NCI-H510A treated with DMSO at 0.1 percent for 48 hours (cell line): ENCODE data around the gene TLCD4.
"Not testable (repeated sequence)": the region's sequence is repeated elsewhere in the genome, so short reads cannot be mapped to it uniquely, and the experiment has no call there.

Source experiments
- DNase-seq: peaks from one replicate; lab custom pipeline; 2025; lab: John Stamatoyannopoulos, UW

TLCD4 gene, protein sequence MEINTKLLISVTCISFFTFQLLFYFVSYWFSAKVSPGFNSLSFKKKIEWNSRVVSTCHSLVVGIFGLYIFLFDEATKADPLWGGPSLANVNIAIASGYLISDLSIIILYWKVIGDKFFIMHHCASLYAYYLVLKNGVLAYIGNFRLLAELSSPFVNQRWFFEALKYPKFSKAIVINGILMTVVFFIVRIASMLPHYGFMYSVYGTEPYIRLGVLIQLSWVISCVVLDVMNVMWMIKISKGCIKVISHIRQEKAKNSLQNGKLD

GRCh38 chr1:95117207-95118066 is at the start of gene TLCD4:
Gene TLCD4 (plus strand): TSS chr1:95117355. CDS start chr1:95143902, 26,547 bp downstream.
- DNase-seq: peak; percentile 67

GRCh38 chr1:95067568-95067967 is 49.6 kb upstream of the TLCD4 start:
- no peak for DNase-seq

DNA sequence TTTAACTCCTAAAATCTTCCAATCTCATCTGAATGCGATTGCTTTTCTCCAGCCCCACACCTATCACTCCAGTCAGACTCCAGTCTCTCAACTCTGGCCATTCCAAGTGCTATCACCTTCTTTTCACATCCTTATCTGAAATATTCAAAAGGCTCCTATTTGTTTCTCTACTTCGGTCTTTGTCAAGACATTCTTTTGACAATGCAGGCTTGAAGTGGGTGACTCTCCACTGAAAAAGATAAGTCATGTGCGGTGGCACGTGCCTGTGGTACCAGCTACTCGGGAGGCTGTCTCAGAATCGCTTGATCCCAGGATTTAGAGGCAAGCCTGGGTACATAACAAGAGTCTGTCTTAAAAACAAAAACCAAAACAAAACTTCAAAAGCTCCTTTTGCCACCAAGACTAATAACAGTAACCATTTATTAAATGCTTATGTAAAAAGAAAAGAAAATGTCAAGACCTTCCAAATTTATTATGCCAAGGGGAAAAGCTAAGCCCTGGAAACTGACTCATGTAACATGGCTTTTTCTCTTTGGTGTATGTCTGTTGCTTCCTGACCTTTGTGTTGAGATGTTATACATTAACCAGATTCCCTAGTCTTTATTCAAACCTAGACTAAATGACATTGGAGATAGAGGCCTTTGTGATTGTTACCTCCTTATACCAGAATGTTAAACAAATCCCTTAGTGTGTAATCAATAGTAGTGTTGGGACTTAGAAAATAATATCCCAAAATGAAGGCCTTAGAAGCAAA is 48.0 kb upstream of the TLCD4 start:
- DNase-seq: no peak

DNA sequence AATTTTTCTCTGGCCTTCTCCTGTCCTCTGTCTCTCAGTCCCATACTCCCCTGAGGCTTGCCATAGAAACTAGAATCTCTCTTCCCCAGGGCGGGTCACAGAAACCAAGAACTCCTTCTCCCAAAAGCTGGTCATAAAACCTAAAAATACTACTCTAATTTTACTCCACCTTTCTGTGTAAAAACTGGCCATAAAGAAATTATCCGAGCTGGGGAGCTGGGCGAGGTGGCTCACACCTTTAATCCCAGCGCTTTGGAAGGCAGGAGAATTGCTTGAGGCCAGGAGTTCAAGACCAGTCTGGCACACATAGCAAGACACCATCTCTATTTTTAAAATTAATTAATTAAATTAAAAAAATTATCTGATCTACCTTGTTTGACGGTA is 47.5 kb upstream of the TLCD4 start:
- DNase-seq: no peak

- no peak for DNase-seq
These were observed 45.6 kb upstream of the TLCD4 start for GRCh38 chr1:95071539-95071938.

- DNase-seq: no peak
These were observed 45.0 kb upstream of the TLCD4 start for GRCh38 chr1:95072117-95072516.

DNA sequence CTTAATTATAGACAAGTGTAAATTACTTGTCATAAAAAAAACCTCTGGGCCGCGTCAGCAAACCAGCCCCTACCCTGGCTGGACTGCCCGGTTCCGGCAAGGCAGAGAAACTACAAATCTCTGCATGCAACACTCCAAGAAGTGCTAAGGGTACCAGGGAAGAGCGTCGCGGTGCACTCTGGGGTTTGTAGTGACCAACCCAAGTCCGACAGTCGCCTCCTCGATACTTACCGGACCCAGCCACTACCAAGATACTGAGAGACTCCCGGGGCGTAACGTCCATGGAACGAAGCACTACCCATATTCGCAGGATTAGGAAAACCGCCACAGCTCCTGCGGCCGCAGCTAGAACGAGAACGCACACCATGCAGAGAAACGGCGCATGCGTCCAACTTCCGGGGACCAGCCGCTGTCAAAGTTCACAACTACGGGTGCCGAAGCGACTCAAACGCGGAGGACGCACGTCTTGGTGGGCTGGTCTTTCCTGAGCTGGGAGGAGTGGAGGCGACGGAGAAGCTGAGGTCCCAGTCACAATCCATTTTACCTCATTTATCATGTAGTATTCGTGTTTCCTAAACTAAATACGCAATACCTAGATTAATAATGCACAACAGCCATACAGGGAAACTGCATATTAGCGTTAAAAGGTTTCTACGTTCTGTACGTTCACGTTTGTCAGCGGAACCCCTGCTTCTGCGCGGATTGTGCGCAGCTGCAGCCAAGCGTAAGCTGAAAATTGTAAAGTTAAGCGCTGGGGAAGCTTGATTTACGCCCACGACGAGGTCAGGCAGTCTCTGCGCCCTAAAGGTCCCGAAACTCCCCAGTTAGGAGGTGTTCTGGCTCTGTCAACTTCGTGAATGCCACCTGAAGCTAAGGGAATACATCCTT is 44.4 kb upstream of the TLCD4 start, which contains the start of gene ALG14:
TSS of gene ALG14 (minus strand) at position 420 of the 888 bp plus-strand sequence. CDS start at position 367, 53 bp downstream.
- DNase-seq: peak; percentile 90

DNA sequence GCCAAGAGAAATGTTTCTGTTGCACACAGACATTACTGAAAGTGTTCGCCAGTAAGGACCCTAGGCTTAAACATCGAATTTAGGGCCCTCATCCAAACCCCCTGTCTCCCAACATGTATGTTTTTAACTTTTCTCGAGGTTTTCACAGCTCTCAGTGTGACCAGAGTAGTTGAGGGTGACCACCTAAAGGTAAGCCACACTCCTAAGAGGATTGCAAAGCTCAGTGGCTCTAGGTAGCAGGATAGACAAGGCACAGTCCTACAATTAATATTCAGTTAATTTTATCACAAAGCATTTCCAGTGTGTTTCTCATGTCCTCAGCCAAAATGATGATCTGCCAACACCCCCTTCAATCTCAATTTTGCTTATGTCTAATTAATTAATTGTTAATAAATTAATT is 43.7 kb upstream of the TLCD4 start:
- no peak for DNase-seq

- DNase-seq: no peak
These were observed 41.1 kb upstream of the TLCD4 start for GRCh38 chr1:95076034-95076433.

DNA sequence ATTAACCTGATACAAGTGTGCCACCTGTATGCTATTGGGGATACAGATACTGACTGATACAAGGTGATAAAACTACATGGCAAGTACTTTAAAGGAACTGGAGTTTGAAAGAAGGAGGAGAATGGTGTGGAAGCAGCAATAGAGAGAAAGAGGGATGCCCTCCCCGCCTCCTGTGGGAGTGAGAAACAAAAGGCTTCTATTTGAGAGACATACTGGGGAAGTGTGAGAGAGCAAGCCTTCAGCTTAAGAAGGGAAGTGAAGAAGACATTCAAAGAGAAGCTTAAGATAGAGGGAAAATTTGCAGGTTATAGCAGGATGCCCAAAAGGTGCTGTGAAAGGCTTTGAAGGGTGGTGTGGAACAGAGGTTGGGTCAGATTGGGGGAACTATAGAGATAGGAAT is 36.7 kb upstream of the TLCD4 start:
- DNase-seq: no peak

- no peak for DNase-seq
These were observed 36.3 kb upstream of the TLCD4 start for GRCh38 chr1:95080879-95081278.

DNA sequence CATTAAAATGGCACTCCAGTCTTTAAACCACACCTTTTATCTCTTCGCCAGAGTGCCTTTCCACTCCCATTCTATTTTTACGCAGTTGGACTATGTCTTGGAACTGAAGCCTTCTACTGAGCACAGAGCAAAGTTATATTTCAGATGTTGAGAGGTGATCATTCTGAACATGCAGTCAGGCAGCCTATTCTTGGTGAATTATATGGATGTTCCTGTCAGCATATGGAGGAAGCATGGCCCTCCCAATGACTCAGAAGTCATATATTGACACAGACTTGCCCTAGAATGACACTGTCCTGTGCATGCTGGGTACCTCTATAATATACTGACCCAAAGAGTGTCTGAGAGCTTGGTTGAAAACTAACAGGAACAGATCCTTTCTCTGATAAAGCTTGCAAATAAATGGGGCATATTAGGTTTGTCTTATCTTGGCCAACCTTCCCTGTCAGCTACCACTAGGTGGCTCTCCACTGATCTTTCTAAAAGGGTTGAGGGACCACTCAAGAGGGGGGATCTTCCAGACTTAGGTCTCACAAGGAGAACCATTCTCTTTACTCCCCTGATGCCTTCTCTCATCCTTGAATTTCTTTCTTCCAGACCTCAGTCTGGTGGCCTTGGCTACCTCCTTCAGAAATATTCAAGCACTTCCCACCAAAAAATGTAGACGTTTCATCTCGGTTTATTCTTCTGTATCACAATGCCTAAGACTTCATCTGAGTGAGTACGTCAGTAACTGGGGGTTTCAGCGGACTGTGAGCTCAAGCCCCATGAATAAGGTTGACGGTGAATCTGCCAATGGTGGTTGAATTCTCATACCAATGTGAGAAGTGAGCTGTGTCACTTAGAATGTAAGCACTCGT is 32.6 kb upstream of the TLCD4 start:
- peak; percentile 16 for DNase-seq

DNA sequence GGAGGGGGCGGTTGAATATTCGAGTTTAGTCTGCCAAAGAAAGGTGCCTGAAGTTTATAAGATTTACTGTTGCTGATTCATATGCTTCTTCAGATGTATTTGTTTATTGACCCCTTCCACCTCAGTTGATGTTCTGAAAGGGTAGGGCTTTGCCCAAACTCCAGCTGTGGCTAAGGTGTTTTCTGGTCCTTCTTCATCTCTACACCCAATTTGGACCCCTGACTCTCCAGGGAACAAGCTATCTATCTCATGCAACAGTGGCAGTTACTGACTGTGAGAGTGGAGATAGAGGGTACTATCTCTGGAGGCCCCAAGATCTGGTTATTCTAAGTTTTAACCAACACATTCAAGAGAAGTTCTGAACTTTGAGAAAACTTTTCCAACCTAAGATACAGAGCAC is 31.8 kb upstream of the TLCD4 start:
- DNase-seq: no peak

DNA sequence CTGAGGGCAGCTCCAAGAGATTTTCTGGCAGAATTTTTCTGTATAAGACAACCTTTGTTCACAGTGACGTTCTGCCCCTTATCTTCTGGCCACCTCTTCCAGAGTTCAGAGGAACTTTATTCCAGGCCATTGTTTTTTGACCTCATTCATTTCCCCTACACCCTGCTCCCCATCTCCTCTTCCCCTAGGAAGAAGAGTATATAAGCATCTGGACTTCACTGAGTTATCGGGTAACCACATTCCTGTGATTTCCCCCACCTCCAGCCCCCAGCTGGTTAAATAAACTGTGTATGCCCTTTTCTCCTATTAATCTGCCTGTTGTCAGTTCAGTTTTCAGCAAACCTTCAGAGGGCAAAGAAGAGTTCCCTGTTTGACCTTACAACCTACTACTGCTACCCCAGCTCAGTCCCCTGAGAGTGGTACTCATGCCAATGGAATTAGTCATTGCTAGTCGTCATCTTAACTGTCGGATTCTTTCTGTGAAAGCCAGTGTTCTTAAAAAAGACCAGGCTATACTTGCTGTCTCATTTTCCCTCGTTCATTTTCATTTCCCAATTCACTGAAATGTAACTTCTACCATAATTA is 30.1 kb upstream of the TLCD4 start:
- DNase-seq: no peak

DNA sequence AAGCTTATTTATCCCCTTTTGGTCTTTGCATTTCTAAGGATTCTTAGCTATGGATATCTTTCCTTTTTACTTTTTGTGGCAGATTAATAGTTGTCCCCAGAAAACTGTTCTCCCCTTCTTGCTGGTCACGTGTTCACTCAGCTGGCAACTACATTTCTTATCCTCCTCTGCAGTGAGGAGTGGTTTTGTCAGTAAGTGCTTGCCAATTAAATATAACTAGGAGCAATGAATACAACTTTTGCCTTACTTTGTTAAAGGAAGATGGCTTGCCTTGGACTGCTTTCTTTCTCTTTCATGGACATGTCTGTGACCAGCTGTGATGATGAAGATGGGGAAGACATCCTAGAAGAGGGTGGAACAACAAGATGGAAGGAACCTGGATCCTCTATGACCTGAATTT is 28.9 kb upstream of the TLCD4 start:
- no peak for DNase-seq

- no peak for DNase-seq
These were observed 27.4 kb upstream of the TLCD4 start for GRCh38 chr1:95089650-95090287.

- not testable (repeated sequence) for DNase-seq
These were observed 25.9 kb upstream of the TLCD4 start for GRCh38 chr1:95091290-95091689.

DNA sequence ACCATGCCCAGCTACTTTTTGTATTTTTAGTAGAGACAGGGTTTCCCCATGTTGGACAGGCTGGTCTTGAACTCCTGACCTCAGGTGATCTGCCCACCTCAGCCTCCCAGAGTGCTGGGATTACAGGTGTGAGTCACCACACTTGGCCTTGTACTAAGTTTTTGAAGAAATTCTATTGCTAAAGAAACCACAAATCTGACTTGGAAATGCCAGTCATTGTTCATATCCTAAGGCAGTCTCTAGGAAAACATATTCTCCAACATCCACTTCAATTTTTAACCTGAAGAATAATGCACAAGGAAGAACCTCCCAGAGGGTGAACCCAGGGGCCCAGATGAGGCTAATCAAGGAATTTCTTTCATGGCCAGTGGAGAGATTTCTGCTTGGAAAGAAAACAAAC is 24.3 kb upstream of the TLCD4 start:
- DNase-seq: not testable (repeated sequence)

- no peak for DNase-seq
These were observed 23.9 kb upstream of the TLCD4 start for GRCh38 chr1:95093296-95093695.

- no peak for DNase-seq
These were observed 22.2 kb upstream of the TLCD4 start for GRCh38 chr1:95094923-95095322.
